Inflammatory macrophage treated with lipopolysaccharide for 4 hours (primary cell): ENCODE data around the gene SDK1.

ENCODE experiments used
- DNase-seq: peaks from one replicate; pipeline ENCODE4 v3.0.0-alpha.2; 2020

SDK1 gene

GRCh38 chr7:3847336-3847735 is 546.3 kb downstream of the SDK1 start:
- DNase-seq, result no peak

- no peak for DNase-seq
These were observed 558.4 kb downstream of the SDK1 start for GRCh38 chr7:3859431-3859830.

- DNase-seq, result no peak
These were observed 559.9 kb downstream of the SDK1 start for GRCh38 chr7:3860932-3861331.

GRCh38 chr7:3861386-3861785 is 560.3 kb downstream of the SDK1 start:
- no peak for DNase-seq

- DNase-seq, result peak; percentile 35
These were observed 560.9 kb downstream of the SDK1 start for GRCh38 chr7:3861941-3862340.

- DNase-seq, result no peak
These were observed 561.7 kb downstream of the SDK1 start for GRCh38 chr7:3862774-3863173.

- DNase-seq, result no peak
These were observed 565.2 kb downstream of the SDK1 start for GRCh38 chr7:3866277-3866676.

- DNase-seq, result no peak
These were observed 566.8 kb downstream of the SDK1 start for GRCh38 chr7:3867863-3868262.

- no peak for DNase-seq
These were observed 578.5 kb downstream of the SDK1 start for GRCh38 chr7:3879355-3880075.

GRCh38 chr7:3880228-3880987 is 579.4 kb downstream of the SDK1 start:
- DNase-seq, result no peak

- DNase-seq, result no peak
These were observed 581.7 kb downstream of the SDK1 start for GRCh38 chr7:3882782-3883181.

- DNase-seq, result no peak
These were observed 583.5 kb downstream of the SDK1 start for GRCh38 chr7:3884543-3884942.

GRCh38 chr7:3887096-3887690 is 586.1 kb downstream of the SDK1 start:
- no peak for DNase-seq

GRCh38 chr7:3888096-3888495 is 587.0 kb downstream of the SDK1 start:
- DNase-seq, result no peak

GRCh38 chr7:3892157-3892556 is 591.1 kb downstream of the SDK1 start:
- no peak for DNase-seq

GRCh38 chr7:3892686-3893085 is 591.6 kb downstream of the SDK1 start:
- no peak for DNase-seq

GRCh38 chr7:3893151-3893788 is 592.2 kb downstream of the SDK1 start:
- DNase-seq, result no peak

- no peak for DNase-seq
These were observed 592.7 kb downstream of the SDK1 start for GRCh38 chr7:3893789-3894153.

GRCh38 chr7:3895341-3896116 is 594.5 kb downstream of the SDK1 start:
- peak; percentile 8 for DNase-seq

GRCh38 chr7:3896169-3896765 is 595.2 kb downstream of the SDK1 start:
- no peak for DNase-seq

- peak; percentile 45 for DNase-seq
These were observed 596.6 kb downstream of the SDK1 start for GRCh38 chr7:3897430-3898372.
